K562 (cell line): ENCODE data around the gene RNF34. TPM values are rescaled to one million over a fixed set of nuclear protein-coding genes. Genes with fewer than 3 reads are reported as not detected.

ENCODE experiments used
- ATF1 ChIP-seq, 2 experiments: fragments of 450-650 bp in 1 of 2; IDR thresholded peaks; 2 replicates each; pipeline ENCODE4 v1.6.1; 2016; ENCODE audit warnings: missing compliant biosample characterization in 1 of 2, missing genetic modification characterization in 1 of 2
- BMI1 ChIP-seq: fragments of 150-350 bp; IDR thresholded peaks from 2 replicates; pipeline ENCODE4 v1.6.1; 2014; ENCODE audit warnings: low read length
- E2F3 ChIP-seq: fragments of 250-450 bp; sonication (Bioruptor Pico); IDR thresholded peaks from 2 replicates; pipeline ENCODE4 v1.4.0; 2020; ENCODE audit warnings: mild to moderate bottlenecking
- E2F5 ChIP-seq: sonication (generic); formaldehyde crosslinking; IDR thresholded peaks from 2 replicates; pipeline ENCODE4 v1.8.0; 2022; ENCODE audit warnings: mild to moderate bottlenecking, missing genetic modification reagents
- GABPA ChIP-seq: fragments of 200-800 bp; sonication (Bioruptor generic); conservative IDR thresholded peaks from 2 replicates; pipeline ENCODE4 v1.6.1; 2016; ENCODE audit warnings: low read depth, missing genetic modification characterization, missing compliant biosample characterization
- NCOA4 ChIP-seq: fragments of 450-650 bp; IDR thresholded peaks from 2 replicates; pipeline ENCODE4 v1.6.1; 2018; ENCODE audit warnings: mild to moderate bottlenecking; ENCODE audit not compliant: partially characterized antibody
- NKRF ChIP-seq: fragments of 450-650 bp; IDR thresholded peaks from 2 replicates; pipeline ENCODE4 v1.6.1; 2016; ENCODE audit warnings: borderline replicate concordance
- NRF1 ChIP-seq, 2 experiments: fragments of 450-650 bp; IDR thresholded peaks in 1 of 2; conservative IDR thresholded peaks in 1 of 2; 2 replicates each; pipeline ENCODE4 v1.6.1; 2014; ENCODE audit warnings: mild to moderate bottlenecking in 2 of 2
- SMAD3 ChIP-seq: fragments of 450-650 bp; formaldehyde crosslinking; conservative IDR thresholded peaks from 2 replicates; pipeline ENCODE4 v1.4.0; 2020; ENCODE audit warnings: mild to moderate bottlenecking
- SREBF1 ChIP-seq: fragments of 150-350 bp; IDR thresholded peaks from 2 replicates; pipeline ENCODE4 v1.6.1; 2014; ENCODE audit warnings: antibody characterized with exemption, low read depth, low read length, borderline replicate concordance
- THAP7 ChIP-seq: fragments of 250-450 bp; sonication (Bioruptor Pico); IDR thresholded peaks from 2 replicates; pipeline ENCODE4 v1.5.0; 2021
- ZBTB11 ChIP-seq, 3 experiments: fragments of 200-800 bp in 1 of 3; fragments of 250-450 bp in 1 of 3; fragments of 450-650 bp in 1 of 3; sonication (Bioruptor Pico) in 1 of 3; sonication (Bioruptor generic) in 1 of 3; formaldehyde crosslinking in 1 of 3; IDR thresholded peaks; 2 replicates each; pipeline versions ENCODE4 v1.6.1 to v1.8.0; 2016 to 2022; ENCODE audit warnings: mild to moderate bottlenecking in 2 of 3, missing genetic modification characterization in 2 of 3, missing compliant biosample characterization in 1 of 3, moderate library complexity in 1 of 3
- ZBTB17 ChIP-seq: fragments of 450-650 bp; formaldehyde crosslinking; IDR thresholded peaks from 2 replicates; pipeline ENCODE4 v1.4.0; 2020; ENCODE audit warnings: mild to moderate bottlenecking
- ZBTB9 ChIP-seq: fragments of 450-650 bp; formaldehyde crosslinking; IDR thresholded peaks from 2 replicates; pipeline ENCODE4 v1.4.0; 2020; ENCODE audit warnings: mild to moderate bottlenecking, moderate library complexity
- ZFP91 ChIP-seq: sonication (generic); formaldehyde crosslinking; IDR thresholded peaks from 2 replicates; pipeline ENCODE4 v1.8.0; 2022; ENCODE audit warnings: mild to moderate bottlenecking, missing genetic modification reagents
- ZNF444 ChIP-seq: fragments of 250-450 bp; sonication (Bioruptor Pico); IDR thresholded peaks from 2 replicates; pipeline ENCODE4 v1.4.0; 2020; ENCODE audit warnings: mild to moderate bottlenecking, moderate library complexity
- polyA plus RNA-seq, 8 experiments: library from polyadenylated mRNA; depleted of rRNA in 4 of 8; stranded (reverse) in 5 of 8; unstranded in 3 of 8; fragments of >200 nt; fragmentation: Nextera tagmentation in 2 of 8; fragmentation: Illumina TruSeq in 1 of 8; extraction: Ambion mirVana in 2 of 8; extraction: Trizol in 1 of 8; gene quantifications; 2 replicates each; pipeline versions ENCODE4 v1.2.1 to v1.2.3, GENCODE V29; 2011 to 2014; ENCODE audit warnings: inconsistent platforms in 1 of 8, missing spikeins in 1 of 8
- total RNA-seq, 7 experiments: library from RNA; depleted of rRNA in 6 of 7; stranded (reverse); fragments of >200 nt in 6 of 7; fragmentation: Illumina TruSeq in 2 of 7; extraction: Trizol in 2 of 7; gene quantifications; 2 replicates each; pipeline versions ENCODE4 v1.2.1 to v1.2.3, GENCODE V29; 2011 to 2021; ENCODE audit warnings: low replicate concordance in 1 of 7

The RNF34 gene
- total and polyA plus RNA-seq, 9 of the 15 experiments (the other 6 are each of a cell fraction or from before 2014, with no cell fraction given): 41.7 to 88.9 (median 54.1) TPM

GRCh38 chr12:121352682-121353018 is 47.3 kb upstream of the RNF34 start (continued):
- TF ChIP-seq THAP7 (CRISPR knock-in tag) (no peak), E2F3 (CRISPR knock-in tag) (no peak), ZNF444 (CRISPR knock-in tag) (no peak), GABPA (tag) (peak; percentile 69), ZFP91 (no peak), ZBTB11 (CRISPR knock-in tag; IDR thresholded peaks at IDR 0.05) (peak in 1 of 3 experiments; percentile 97; a peak in 2 of 6 replicates), SREBF1 (no peak), SMAD3 (CRISPR knock-in tag) (no peak), ZBTB9 (CRISPR knock-in tag) (no peak), NCOA4 (no peak), ZBTB17 (CRISPR knock-in tag) (no peak), ATF1 (CRISPR knock-in tag; IDR thresholded peaks at IDR 0.05) (no peak), ATF1 (tag; IDR thresholded peaks at IDR 0.05) (0 out of 2 replicates have a peak, but pooled peaks have one; percentile 12), BMI1 (no peak), NRF1 (conservative IDR thresholded peaks at IDR 0.05 in 1 of 2, IDR thresholded peaks at IDR 0.05 in 1 of 2) (no peak), E2F5 (CRISPR knock-in tag) (no peak), NKRF (no peak)
